HuH-7 (cell line): Measurements from ENCODE around the gene GSG1L.
A peak's percentile ranks its signal among the peaks of the same experiment; 100 is the strongest.

Experiments used
- DNase-seq: peaks from one replicate; pipeline ENCODE4 v3.0.0; 2011; ENCODE audit warnings: low spot score

Gene GSG1L

DNA sequence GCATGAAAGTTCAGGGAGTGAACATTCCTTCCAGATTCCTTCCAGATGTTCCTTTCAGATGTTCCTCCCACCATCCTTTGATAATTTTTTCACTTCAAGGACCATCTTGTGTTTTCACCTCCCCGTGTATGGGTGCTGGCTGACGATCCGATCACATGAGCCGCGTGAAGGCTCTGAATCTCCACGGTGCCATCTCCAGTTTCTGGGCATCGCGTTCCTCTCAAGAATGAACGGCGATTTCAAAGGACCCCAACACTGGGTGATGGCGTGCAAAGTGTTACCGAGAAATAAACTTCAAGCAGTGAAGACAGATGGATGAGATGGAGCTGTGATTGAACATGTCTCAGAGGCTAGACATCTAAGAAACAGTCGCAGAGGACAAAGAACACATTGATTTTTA lies 245.3 kb downstream of the GSG1L start:
- DNase-seq, result no peak

DNA sequence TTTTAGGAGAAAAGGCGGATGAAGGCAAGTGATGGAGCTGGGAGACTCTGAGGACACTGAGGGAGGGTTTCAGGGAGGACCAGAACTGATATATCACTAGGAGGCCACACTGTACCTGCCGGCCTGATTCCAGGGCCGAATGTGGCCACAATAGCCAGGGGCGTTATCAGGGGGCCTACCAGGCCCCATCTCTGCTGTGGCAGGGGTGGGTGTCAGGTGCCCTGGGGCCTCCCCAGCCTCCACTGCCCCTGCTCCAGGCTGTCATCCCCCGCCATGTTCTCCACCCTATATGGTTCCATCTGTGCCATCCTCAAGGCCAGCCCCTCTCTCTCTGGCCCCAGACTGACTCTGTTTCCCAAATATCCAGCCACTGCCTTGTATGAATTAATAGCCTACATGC lies 246.5 kb downstream of the GSG1L start:
- no peak for DNase-seq

DNA sequence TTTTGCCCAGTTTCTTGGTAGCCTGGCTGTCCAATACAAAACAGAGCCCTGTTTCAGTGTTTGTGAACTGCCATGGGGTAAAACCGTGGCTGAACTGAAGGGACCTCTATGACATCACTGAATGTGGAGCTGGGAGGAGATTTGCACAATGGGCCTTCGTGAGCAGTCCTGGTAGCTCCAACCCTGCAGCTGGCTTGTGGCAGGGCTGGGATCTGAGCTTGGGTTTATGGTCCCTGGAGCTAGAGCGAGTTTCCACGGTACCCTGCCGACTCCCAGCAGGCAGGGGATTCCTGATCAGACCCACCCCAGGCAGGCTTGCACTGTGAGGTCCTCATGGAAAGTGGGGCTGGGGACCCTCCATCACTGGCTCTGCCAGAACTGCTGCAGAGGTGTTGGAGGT lies 247.0 kb downstream of the GSG1L start:
- DNase-seq, result no peak

DNA sequence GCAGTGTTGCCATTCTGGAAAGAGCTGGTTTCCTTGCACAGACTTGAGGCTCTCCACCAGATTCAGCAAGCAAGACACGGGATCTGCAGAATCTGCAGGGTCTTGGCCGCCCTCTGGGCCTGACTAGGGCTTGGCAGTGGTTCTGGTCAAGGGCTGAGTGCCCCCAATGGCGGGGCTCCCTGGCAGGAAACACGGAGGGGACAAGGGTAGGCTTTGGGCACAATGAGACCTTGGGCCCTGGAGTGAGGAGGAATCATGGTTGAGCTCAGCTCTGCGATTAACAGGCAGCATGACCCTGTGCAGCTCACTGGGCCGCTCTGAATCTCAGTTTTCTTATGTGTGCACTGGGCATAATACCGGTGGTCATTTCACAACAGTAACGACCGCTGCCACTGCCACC lies 249.9 kb downstream of the GSG1L start:
- DNase-seq, result no peak

DNA sequence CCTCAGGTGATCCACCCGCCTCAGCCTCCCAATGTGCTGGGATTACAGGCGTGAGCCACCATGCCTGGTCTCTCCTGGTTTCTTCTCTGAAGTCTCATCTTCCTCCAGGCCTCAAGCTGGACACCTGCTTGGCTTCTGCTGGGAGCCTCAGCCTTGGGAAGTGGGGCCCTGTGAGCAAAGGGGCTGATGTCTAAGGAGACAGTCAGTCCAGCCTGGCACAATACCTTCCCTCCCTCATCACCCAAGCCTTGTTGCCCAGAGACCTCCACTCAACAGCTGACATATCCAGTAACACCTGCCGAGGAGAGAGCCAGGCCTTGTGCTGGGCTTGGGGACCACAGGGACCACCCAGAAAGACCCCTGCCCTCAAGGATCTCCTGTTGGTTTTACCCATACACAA lies 251.6 kb downstream of the GSG1L start:
- DNase-seq, result no peak

DNA sequence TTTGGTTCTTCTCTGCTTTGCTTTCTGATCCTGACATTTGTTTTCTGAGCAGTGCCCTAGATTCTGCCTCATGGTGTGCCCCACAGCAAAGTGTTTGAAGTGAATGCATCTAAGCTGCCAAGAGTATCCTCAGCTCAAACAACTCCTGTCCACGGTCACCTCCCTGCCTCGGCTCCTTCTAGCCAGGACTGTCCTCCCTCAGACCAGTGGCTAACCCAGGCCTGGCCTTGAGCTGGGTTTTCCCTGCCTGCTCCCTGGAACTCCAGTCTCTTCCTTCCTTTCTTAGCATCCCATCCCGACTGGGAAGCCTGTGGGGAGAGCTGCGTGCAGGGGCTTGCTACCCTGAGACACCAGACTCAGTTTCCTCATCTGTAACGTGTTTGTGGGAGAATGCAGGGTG lies 256.5 kb downstream of the GSG1L start:
- no peak for DNase-seq

DNA sequence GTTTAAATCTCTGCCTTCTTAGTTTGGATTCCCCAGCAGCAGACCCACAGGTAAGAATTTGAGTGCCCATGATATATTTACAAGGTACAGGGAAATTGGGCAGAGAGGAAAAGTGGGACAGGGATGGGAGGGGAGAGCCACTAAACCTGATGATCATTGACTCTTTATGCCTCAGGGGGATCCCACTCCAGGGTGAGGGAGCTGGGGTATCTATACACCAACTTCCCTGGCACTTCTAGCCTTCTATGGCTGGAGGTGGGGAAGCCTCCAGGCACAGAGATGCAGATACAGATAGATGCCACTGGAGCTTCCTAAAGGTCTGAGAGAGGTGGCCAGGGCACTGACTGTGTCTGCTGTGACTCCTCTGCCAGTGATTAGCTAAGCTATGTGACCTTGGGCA lies 257.1 kb downstream of the GSG1L start:
- no peak for DNase-seq

DNA sequence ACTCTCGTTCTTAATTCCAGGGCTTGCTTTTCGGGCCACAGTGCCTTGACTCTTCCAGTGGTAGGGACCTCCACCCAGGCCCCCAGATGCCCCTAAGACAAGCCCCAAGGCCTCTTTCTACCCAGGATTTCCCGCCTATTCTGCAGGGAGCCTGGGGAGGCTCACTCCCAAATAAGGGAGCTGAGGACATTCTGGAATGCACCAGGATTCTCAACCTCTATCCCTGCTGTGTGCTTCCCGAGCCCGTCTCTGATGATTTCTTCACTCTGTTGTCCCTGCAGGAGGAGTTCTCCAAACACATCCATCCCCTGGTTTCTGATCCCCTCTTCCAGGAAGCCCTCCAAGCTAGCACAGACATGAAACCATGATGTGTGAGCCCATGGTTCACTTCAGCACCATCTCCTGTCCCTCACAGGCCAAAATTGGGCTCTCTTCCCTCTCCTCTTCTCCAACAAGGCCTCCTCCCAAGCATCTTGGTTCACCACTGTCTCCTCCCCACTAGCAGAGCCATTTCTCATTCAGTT lies 257.6 kb downstream of the GSG1L start:
- DNase-seq, result no peak

DNA sequence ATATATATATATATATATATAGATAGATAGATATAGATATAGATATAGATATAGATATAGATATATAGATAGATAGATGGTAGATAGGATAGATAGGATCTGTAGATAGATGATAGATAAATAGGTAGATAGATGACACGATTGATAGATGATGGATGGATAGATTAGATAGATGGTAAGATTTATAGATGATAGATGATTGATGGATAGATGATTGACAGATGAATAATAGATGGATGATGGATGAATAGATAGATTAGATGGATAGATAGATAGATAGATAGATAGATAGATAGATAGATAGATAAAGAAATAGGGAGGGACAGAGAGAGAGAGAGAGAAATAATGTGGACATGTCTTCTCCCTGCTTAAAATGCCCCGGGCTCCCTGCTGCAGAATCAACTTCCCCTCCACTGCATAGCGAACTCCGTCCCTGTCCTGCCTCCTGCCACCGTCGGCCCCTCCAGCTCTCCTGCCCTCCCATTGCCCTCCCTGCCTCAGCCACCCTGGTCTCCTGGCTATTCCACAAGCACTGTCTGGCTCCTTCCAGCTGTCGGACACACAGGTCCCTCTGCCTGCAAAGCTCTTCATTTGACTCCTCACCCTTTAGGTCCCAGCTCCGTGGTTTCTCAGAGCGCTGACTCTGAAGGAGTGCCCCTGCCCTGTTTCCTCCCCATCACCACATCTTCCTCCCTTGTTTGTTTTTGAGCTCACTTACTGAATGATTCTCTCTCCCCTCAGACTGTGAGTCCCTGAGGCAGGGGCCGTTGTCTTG lies 259.6 kb downstream of the GSG1L start:
- no peak for DNase-seq

DNA sequence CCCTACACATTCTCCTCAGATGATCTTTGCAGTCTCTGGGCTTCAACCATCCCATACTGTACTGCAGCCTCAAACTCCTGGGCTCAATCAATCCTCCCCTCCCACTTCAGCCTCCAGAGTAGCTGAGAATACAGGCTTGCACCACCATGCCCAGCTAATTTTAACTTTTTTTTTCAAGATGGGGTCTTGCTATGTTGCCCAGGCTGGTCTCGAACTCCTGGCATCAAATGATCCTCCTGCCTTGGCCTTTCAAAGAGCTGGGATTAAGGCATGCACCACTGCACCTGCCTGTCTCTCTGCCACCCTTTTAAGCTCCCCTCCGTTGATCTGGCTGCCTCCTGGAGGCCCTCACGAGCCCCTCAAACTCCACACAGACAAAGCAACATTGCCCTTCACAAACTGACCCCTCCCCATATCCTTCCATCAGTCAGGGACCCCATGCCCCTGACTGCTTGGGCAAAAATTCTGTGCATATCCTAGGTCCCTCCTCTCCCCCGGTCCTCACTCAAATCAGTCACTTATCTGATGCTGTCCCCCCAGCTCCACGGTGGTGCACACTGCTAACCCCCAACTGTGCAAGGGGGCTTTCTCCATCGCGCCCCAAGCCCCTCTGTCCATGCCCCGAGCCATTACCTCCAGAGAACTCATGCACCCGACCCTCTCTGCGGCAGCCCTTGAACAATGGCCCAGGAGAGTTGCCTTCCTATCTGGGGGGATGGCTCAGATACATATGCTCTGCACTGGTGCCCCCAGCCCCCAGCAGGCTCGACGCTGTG lies 260.7 kb downstream of the GSG1L start:
- no peak for DNase-seq

DNA sequence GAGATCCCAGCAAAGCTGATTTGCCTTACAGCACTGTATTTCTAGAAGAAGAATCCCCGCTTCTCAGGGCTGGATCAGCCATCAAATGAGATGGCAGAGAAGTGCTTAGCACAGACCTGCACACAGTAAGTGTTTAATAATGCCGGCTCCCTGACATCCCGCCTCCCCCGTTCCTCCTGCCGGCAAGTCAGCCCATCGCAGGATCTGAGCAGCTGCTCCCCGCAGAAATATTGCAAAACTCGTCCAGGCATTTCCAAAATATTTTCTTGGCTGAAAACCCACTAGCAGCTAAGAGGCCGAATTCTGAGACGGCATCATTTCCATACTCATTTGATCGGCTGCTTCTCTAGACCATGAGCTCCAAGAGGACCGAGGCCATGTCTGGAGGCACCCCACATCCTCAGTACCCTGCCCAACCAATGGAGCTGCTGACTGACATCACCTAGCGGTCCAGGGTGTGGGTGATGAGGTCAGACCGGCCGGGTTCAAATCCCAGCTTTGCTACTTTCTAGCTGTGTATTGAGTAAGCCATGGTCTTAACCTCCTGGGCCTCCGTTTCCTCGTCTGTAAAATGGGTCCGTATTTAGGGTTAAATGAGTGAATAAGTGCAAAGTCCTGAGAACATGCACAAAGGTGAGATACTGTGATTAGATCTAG lies 262.1 kb downstream of the GSG1L start:
- no peak for DNase-seq

DNA sequence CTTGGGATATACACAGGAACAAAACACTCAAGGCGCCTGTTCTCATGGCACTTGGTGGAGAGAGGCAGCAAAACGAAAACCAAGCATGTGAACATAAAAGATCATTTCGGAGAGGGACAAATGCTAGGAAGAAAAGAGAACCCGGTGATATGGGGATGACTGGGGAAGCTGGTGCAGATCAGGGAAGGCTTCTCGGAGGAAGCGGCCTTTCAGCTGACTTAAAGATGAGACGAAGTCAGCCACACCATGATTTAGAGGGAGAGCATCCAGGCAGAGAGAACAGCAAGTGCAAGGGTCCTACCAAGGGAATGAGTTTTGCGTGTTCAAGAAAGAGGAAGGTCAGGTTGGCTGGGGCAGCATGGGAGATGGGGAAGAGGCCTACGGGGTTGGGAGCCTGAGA lies 262.7 kb downstream of the GSG1L start:
- DNase-seq, result no peak

DNA sequence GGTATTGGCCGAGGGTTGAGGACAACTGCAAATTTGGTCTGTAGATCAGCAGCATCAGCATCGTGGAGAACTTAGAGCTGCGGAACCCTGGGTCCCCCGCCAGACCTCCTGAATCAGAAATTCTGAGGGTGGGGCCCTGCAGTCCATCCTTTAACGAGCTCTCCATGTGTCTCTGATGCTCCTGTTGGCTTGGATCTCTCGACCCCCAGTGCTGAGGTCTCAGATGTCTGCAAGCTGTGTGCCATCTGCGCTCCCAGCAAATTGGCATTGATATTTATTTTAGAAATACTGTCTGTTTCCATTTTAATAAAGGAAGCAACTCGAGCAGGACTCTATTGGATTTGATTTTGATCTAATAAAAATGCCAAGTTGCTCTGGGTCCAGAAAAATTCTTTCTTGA lies 263.6 kb downstream of the GSG1L start:
- DNase-seq, result no peak

DNA sequence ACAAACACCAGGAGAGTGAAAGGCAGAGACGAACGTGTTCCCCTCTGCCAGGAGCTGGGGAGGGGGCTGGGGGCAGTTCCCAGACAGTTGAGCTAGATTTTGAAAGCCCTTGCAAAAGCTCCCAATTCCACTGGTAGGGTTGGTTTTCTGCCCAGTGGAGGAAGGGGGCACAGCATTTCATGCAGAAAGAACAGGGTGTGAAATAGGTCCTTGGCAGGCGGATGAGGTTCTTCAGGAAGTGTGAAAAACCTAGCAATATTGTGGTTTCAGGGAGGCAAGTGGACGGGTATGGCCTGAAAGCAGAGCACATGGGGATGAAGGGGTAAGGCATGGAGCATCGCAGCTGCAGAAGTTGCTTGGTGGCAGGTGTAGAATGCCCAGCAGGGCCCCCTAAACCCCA lies 265.3 kb downstream of the GSG1L start:
- DNase-seq, result no peak

DNA sequence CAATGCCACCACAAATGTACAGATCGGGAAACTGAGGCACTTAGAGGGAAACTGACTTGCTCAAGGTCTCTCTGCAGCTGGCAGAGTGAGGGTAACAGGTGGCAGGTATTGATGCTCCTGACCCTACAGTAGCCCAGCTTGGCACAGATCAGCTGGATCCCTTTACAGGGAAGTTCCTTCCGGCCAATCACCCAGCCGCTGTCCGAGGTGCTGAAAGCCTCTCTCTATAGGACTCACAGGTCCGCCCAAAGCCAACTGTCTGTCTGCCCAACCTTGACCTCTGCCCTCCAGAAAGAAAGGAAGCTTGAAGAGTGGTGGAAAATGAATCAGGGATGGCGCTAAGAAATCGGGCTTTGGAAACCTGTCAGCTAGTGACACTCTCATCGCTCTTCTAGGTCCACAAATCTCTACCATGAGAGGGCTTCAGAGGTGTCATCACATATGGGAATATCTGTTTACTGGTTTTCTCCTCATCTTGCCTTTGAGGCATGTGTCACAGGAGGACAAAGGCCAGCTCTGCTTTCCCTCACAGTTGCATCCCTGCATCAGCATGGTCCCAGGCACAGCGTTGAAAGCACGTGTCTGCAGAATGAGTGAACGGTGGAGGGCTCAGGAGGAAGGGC lies 267.4 kb downstream of the GSG1L start:
- peak; percentile 58 for DNase-seq

DNA sequence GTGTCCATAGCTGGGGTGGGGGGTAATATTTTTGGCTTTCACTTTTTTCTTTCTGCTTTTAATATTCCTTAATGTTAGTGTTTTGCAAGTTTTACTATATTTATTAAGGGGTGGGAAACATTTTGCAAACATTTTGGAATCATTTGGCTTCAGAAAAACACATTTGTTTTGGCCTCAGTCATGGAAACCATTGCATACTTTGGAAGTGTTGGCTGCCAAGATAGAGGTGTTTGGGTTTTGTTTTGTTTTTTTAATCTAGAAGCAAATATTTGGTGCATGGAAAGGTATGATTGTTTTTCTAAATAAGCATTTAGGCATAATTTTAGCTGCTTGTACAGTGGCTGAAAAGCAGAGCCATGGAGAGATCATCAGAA lies 270.3 kb downstream of the GSG1L start:
- no peak for DNase-seq

DNA sequence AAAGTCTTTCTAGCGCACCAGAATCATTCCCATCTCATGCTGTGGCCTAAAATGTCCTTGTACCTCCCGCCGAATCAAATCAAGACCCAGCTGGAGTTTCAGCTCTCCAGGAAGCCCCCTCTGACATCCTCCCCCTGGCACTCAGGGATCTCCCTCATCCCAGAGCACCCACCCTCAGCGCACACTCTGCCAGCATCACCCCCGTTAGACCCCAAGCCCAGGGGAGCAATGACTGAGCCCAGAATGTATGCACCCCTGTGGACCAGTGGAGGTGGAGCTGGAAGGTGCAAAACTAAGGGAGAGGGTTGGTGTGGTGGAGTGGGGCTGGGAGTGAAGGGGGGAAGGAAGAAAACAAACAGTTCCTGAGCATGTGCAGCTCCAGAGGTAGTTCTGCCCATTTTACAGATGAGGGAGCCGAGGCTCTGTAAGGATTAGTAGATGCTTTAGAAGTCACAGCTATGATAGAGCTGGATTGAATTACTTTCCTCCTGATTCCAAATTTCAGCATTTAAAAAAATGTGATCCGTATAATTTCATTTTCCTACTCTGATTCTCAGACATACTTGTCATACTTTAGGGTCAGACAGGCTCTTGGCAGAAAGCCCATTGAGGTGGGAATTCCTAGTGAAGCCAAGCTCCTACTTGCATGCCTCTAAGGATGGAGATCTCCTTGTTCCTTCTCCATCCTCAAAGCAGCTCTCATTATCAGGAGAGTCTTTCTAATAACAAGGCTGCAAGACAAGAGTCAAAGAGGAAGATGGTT lies 270.8 kb downstream of the GSG1L start:
- DNase-seq, result no peak

DNA sequence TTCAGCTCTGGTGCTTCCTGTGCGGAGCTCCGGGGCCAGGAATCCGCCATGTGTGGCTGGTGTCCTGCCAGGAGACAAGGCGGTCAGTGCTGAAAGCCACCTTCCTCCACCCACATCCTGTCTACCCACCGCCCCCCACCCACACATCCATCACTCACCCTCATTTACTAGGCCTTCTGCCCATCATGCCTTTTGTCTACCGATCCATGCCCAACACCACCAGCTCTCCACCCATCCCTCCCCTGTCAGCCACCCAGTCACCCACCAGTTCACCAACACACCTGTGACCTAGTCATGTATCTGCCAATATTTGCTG lies 272.2 kb downstream of the GSG1L start:
- DNase-seq, result no peak

DNA sequence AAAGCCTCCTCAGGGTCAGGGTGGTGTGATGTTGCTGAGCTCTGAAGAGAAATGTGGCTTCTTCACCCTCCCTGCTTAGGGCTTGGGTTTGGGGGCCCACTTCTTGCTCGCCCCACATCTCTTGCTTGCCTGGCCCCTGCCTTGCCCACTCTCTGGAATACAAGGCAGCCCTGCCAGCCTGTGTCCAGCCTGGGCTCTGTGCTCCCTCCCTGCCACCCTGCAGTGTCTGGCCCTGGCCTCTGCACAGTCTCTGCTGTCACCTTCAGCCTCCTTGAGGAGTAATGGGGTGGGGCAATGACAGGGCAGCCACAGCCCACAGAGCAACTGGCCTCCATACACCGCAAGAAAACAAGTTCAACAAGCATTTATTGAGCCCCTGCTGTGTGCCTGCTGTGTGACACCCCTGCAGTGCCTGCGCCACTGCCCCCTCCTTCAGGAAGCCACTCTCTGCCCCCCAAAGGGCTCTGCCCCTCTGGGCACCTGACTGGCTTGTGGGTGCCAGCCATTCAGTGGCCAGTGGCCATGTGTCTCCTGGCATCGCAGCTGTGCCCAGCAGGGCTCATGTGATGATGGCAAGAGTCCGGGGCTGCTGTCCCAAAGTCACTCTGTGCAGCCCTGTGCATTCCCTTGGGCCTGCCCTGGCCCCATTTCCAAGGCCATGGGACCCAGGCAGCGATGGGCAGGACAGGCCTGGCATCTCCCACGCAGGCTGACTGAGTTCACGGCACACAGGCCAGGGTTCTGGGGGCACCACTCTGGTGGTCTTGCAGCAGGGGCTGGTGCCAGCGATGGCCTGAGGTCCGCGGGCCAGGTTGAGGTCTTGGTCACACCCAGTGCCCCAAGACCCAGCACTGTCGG lies 272.7 kb downstream of the GSG1L start:
- no peak for DNase-seq

DNA sequence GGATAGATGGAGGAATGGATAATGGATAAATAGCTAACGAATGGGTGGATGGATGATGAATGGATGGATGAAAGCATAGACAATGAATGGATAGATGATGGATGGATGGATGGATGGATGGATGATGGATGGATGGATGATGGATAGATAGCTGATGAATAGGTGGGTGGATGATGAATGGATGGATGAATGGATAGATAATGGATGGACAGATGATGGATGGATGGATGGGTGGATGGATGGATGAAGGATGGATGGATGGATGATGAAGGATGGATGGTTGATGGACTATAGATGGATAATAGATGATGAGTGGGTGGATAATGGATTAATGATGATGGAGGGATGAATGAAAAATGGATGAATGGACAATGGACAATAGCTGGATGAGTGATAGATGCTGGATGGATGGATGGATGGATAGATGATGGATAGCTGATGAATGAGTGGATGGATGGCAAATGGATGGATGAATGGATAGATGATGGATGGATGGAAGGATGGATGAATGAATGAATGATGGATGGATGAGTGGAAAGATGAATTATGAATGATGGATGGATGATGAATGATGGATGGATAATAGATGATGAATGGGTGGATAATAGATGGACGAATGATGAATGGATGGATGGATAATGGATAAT lies 273.8 kb downstream of the GSG1L start:
- DNase-seq, result no peak

DNA sequence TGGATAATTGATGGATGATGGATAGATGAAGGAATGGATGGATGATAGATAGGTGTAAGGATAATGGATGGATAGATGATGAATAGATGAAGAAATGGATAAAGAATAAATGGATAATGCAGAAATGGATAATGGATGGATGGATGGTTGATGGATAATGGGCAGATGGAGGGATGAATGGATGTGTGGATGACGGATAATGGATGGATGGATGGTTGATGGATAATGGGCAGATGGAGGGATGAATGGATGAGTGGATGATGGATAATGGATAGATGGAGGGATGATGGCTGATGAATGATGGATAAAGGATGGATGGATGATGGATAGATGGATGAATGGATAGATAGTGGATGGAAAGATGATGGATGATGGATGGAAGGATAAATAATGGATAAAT lies 274.4 kb downstream of the GSG1L start:
- no peak for DNase-seq
